ENCODE measurements around the gene MBTD1.

- TF ChIP-seq SUZ12 (IDR thresholded peaks at IDR 0.05; ENCODE audit: extremely low read depth, insufficient read depth, insufficient read length) (no peak), ZNF274 (IDR thresholded peaks at IDR 0.05; ENCODE audit: low read depth, low read length) (no peak), YY1 (IDR thresholded peaks at IDR 0.05; ENCODE audit: insufficient read depth, insufficient read length) (no peak)
These were observed 62.1 kb downstream of the MBTD1 start for GRCh38 chr17:51197754-51198153.

Measured in NT2/D1 (cell line).